Esophagus muscularis mucosa (tissue), 4 donors: ENCODE data around the gene TSSC4. TPM values are rescaled to one million over a fixed set of nuclear protein-coding genes. Genes with fewer than 3 reads are reported as not detected.

Experiments
- DNase-seq: peaks from one replicate; pipeline ENCODE4 v3.0.0-alpha.2; 2017; ENCODE audit errors: extremely low spot score
- H3K27ac ChIP-seq, 4 donors: fragments of 200-600 bp; sonication (generic); replicated peaks in 1 of 4; 1 replicate in 3 of 4; 2 replicates in 1 of 4; pipeline ENCODE4 v1.5.1; 2016 to 2019; ENCODE audit warnings: mild to moderate bottlenecking in 1 of 4
- H3K27me3 ChIP-seq, 4 donors: fragments of 200-600 bp; sonication (generic); one replicate each; pipeline versions ENCODE4 v1.5.1 to v1.6.0; 2016 to 2019
- H3K36me3 ChIP-seq, 4 donors: fragments of 200-600 bp; sonication (generic); one replicate each; pipeline ENCODE4 v1.5.1; 2016 to 2019
- H3K4me1 ChIP-seq, 4 donors: fragments of 200-600 bp; sonication (generic); one replicate each; pipeline ENCODE4 v1.5.1; 2016 to 2019
- H3K4me3 ChIP-seq, 4 donors: fragments of 200-600 bp; sonication (generic); 1 replicate in 2 of 4; 2 replicates in 2 of 4; pipeline ENCODE4 v1.5.1; 2016 to 2019; ENCODE audit warnings: mild to moderate bottlenecking in 4 of 4, moderate library complexity in 1 of 4
- H3K9me3 ChIP-seq, 4 donors: fragments of 200-600 bp; sonication (generic); 1 replicate in 3 of 4; 2 replicates in 1 of 4; pipeline ENCODE4 v1.5.1; 2016 to 2019
- CTCF ChIP-seq, 3 experiments: fragments of 200-600 bp in 2 of 3; fragments of 450-650 bp in 1 of 3; sonication (generic) in 2 of 3; IDR thresholded peaks; one replicate each; pipeline ENCODE4 v1.5.1; 2017 to 2019; ENCODE audit warnings: antibody characterized with exemption in 3 of 3, mild to moderate bottlenecking in 2 of 3, moderate library complexity in 1 of 3
- EP300 ChIP-seq: sonication (generic); formaldehyde crosslinking; IDR thresholded peaks from one replicate; pipeline ENCODE4 v1.6.1; 2017; ENCODE audit warnings: antibody characterized with exemption
- POLR2A ChIP-seq: fragments of 450-650 bp; IDR thresholded peaks from one replicate; pipeline ENCODE4 v1.6.1; 2017; ENCODE audit warnings: antibody characterized with exemption, moderate library complexity, mild to moderate bottlenecking, low read depth
- POLR2AphosphoS5 ChIP-seq, 2 donors: sonication (generic); formaldehyde crosslinking; IDR thresholded peaks; one replicate each; pipeline ENCODE4 v1.6.1; 2017; ENCODE audit warnings: antibody characterized with exemption in 2 of 2
- WGBS: methylation state at CpG from one replicate; pipeline ENCODE4 v1.1.5; 2018; 5-methylcytosine and 5-hydroxymethylcytosine counted together
- intact Hi-C: fragments of 100-400 bp; cut with DNase I; formaldehyde crosslinking; loops from one replicate; pipeline ENCODE4 v1.15.1; 2023
- total RNA-seq, 4 donors: library from RNA; depleted of rRNA; stranded (reverse); fragments of >200 nt; gene quantifications; one replicate each; pipeline versions ENCODE4 v1.1.0 to v1.2.1, GENCODE V29; 2016

The TSSC4 gene
- total RNA-seq, 4 donors from 2014 or later, result 46.9 to 76.9 (median 70.6) TPM

GRCh38 chr11:2398664-2399355 lies 1.7 kb upstream of the TSSC4 start:
- TF ChIP-seq EP300, result no peak
- intact Hi-C loops, result no loop called here
- Histone ChIP-seq H3K36me3 (peaks cover 46 to 72% (median 69%) of the 10 kb centered on the region in 4 donors), H3K27me3 (no peaks in the 10 kb centered on the region), H3K9me3 (no peaks in the 10 kb centered on the region), H3K4me1 (peaks cover 25 to 59% (median 43%) of the 10 kb centered on the region in 4 donors), H3K27ac (peak overlapping the region; percentile 93 to 99 (median 96)), H3K4me3 (peak overlapping the region in 2 of 4 donors; percentile 58 to 86)
- WGBS, result 74% methylated on average over 6 of the region's 7 CpGs
- no peak for DNase-seq

- peak overlapping the region; percentile 58 to 86 (median 64) for H3K4me3 ChIP-seq
- no peak for TF ChIP-seq POLR2A
- no peak for TF ChIP-seq CTCF (IDR thresholded peaks at IDR 0.05)
- no peak for TF ChIP-seq POLR2AphosphoS5 (IDR thresholded peaks at IDR 0.05)
- TF ChIP-seq EP300, result no peak
- peak overlapping the region; percentile 93 to 99 (median 96) for H3K27ac ChIP-seq
- H3K27me3 ChIP-seq, result no peaks in the 10 kb centered on the region
- H3K4me1 ChIP-seq, result peaks cover 25 to 51% (median 35%) of the 10 kb centered on the region in 4 donors
- no peaks in the 10 kb centered on the region for H3K9me3 ChIP-seq
- WGBS, result 40% methylated on average over 1 of the region's 23 CpGs
- DNase-seq, result no peak
- H3K36me3 ChIP-seq, result peaks cover 43 to 72% (median 66%) of the 10 kb centered on the region in 4 donors
- intact Hi-C loops, result no loop called here
Measured at GRCh38 chr11:2399488-2400068, 972 bp upstream of the TSSC4 start.

- Histone ChIP-seq H3K27ac (peak overlapping the region; percentile 91 to 94 (median 93)), H3K4me3 (peak overlapping the region; percentile 72 to 86 (median 86)), H3K36me3 (peaks cover 30 to 59% (median 53%) of the 10 kb centered on the region in 4 donors), H3K4me1 (peaks cover 25 to 39% (median 31%) of the 10 kb centered on the region in 4 donors), H3K27me3 (no peaks in the 10 kb centered on the region), H3K9me3 (no peaks in the 10 kb centered on the region)
- peak; percentile 62 for TF ChIP-seq POLR2A
- no peak for TF ChIP-seq CTCF (IDR thresholded peaks at IDR 0.05)
- DNase-seq, result no peak
- intact Hi-C loops, result no loop called here
- WGBS, result under 1% methylated on average over 23 of the region's 55 CpGs
Measured at GRCh38 chr11:2400762-2401435, 349 bp downstream of the TSSC4 start.

GRCh38 chr11:2401436-2401984 lies 960 bp downstream of the TSSC4 start:
- Histone ChIP-seq H3K27ac (peak overlapping the region; percentile 91 to 94 (median 93)), H3K4me3 (peak overlapping the region; percentile 72 to 86 (median 86)), H3K9me3 (no peaks in the 10 kb centered on the region), H3K4me1 (peaks cover 25 to 39% (median 31%) of the 10 kb centered on the region in 4 donors), H3K27me3 (no peaks in the 10 kb centered on the region), H3K36me3 (peaks cover 24 to 53% (median 47%) of the 10 kb centered on the region in 4 donors)
- no peak for DNase-seq
- 40% methylated on average over 12 of the region's 12 CpGs for WGBS
- no peak for TF ChIP-seq CTCF (IDR thresholded peaks at IDR 0.05)
- no peak for TF ChIP-seq POLR2A
- TF ChIP-seq EP300, result no peak
- no peak for TF ChIP-seq POLR2AphosphoS5 (IDR thresholded peaks at IDR 0.05)
- intact Hi-C loops, result no loop called here

GRCh38 chr11:2402106-2402505 lies 1.6 kb downstream of the TSSC4 start:
- H3K9me3 ChIP-seq, result no peaks in the 10 kb centered on the region
- DNase-seq, result no peak
- H3K27ac ChIP-seq, result peak overlapping the region in 1 of 4 donors; percentile 93
- WGBS, result 82% methylated on average over 10 of the region's 13 CpGs
- intact Hi-C loops, result no loop called here
- no peak for TF ChIP-seq EP300
- no peak for TF ChIP-seq POLR2AphosphoS5 (IDR thresholded peaks at IDR 0.05)
- TF ChIP-seq POLR2A, result no peak
- no peak for TF ChIP-seq CTCF (IDR thresholded peaks at IDR 0.05)
- H3K4me3 ChIP-seq, result peak overlapping the region in 1 of 4 donors; percentile 85
- no peaks in the 10 kb centered on the region for H3K27me3 ChIP-seq
- peaks cover 25 to 39% (median 31%) of the 10 kb centered on the region in 4 donors for H3K4me1 ChIP-seq
- peaks cover 18 to 47% (median 41%) of the 10 kb centered on the region in 4 donors for H3K36me3 ChIP-seq
